Activated T-cell treated with anti-CD3 and anti-CD28 coated beads for 4 hours (primary cell): Measurements from ENCODE around the gene BGN.

ENCODE experiments used
- DNase-seq: peaks from one replicate; pipeline ENCODE4 v3.0.0-alpha.2; 2020

The BGN gene

DNA sequence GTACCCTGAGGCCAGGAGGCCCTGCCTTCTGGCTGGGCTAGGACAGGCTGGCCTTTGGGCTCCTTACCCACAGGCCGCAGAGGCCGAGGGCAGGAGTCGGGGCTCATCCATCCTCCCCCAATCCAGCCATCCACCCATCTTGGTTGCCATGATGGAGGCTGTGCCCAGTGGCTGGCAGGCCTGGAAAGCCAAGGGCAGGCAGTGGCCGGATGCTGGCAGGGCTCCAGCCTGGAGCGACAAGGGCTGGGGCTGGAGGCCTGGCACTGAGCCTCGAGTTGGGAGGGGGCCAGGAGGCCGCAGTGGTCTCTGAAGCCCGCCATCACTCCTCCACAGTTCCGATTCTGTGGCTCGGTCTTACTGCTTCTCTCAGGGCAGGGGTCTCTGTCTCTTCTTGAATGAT lies 8.6 kb upstream of the BGN start:
- no peak for DNase-seq

GRCh38 chrX:153487590-153488071 lies 7.1 kb upstream of the BGN start:
- DNase-seq, result no peak

DNA sequence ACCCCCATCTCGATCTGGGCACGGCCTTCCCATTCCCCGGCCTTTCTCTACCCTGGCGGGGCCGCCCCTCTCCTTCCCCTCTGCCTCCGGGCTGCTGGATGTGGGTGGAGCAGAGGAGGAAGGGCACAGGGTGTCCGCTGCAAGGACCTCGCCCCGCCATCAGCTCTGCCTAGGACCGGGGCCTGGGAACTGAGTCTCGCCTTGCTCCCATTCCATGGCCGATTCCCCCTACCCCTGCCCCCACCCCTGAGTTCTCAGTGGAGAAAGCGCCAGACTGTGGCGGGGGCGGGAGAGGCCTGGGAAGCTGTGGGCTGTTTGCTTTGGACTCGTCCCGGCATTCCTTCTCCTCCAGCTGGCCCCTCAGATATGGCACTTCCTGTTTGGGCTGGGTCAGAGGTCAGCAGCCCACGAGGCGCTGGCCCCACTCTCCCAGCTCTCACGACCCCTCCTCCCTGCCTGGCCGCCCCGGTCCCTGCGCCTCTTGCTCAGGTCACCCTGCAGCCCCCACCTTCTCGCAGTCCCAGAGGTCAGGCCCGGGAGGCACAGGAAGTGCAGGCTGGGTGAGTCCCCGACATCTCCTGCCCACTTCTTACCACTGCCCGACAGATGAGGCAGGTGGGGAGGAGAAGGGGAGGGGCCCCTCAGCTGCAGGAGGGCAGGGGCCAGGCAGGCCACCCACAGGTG lies 6.4 kb upstream of the BGN start:
- no peak for DNase-seq

DNA sequence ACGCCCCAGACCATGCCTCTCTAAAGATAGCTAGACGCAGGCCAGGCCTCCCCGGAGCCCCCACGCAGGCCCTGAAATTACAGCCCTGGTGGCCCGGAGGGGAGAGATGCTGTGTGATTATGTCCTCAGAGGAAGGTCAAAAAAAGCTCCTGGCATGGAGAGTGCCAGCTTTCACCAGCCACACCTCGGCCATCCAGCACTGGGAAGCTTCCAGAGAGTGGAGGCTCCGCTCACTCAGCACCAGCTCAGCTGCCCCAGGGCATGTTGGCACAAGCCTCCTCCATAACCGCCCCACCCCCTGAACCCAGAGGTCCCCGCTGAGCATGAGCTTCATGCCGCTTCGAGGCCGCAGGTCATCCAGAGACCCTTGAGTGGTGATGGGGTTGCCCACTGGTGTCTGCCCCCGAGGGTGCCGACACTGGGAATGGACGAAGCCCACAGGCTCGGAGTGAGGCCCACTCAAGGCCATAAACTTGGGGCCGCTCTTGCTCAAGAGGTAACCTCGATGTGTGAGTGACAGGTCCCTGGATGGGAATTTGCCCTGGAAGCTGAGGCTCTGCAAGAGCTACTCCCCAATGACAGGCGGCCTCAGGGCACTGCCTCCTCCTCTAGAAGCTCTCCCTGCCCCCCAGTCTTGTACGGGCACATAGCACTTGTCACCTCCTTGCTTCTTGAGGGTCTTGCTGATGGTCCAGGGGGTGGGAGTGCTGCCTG lies 4.4 kb upstream of the BGN start:
- no peak for DNase-seq

DNA sequence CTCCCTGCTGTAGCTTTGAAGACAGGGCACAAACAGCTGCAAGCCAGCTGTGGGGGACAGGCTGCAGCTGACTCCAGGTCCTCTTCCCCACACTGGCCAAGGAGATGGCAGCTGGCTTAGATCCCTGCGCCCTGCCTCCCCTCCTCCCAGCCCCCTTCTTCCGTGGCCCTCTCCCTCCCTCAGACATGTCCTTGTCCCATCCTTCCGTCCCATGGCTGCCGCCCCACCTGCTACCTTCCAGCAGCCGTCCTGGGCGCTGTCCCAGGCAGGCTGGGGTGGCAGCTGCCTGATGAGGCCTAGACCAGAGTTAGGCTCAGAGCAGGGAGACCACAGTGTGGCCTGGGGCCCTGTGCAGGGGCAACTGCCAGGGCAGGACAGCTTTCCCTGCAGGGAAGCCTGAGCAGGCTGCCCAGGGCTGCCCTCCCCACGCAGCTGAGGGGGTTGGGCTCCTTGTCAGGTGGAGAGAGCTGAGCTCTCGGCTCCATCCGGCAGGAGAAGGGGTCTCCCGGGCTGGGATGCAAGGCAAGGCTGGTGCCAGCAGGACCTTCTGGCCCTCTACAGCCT lies 3.3 kb upstream of the BGN start:
- no peak for DNase-seq

GRCh38 chrX:153491918-153492317 lies 2.9 kb upstream of the BGN start:
- DNase-seq, result no peak

- DNase-seq, result no peak
Measured at GRCh38 chrX:153492543-153492942, 2.2 kb upstream of the BGN start.

DNA sequence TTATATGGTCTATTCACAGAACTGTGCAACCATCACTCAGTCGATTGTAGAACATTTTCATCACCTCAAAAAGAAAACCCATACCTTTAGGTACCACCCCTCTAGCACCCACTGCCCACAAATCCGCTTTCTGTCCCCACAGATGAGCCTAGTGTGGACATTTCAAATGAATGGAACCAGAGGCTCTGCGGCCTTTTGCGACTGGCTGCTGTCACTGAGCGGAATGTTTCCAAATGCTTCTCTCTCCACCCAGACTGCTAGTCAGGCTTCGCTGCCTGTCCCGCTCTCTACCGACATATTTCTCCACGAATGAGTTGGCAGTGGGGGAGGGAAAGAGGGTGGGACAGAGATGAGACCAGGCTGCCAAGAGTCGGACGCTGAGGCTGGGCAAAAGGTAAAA lies 1.7 kb upstream of the BGN start:
- no peak for DNase-seq

GRCh38 chrX:153494061-153494460 lies 719 bp upstream of the BGN start:
- DNase-seq, result no peak

DNA sequence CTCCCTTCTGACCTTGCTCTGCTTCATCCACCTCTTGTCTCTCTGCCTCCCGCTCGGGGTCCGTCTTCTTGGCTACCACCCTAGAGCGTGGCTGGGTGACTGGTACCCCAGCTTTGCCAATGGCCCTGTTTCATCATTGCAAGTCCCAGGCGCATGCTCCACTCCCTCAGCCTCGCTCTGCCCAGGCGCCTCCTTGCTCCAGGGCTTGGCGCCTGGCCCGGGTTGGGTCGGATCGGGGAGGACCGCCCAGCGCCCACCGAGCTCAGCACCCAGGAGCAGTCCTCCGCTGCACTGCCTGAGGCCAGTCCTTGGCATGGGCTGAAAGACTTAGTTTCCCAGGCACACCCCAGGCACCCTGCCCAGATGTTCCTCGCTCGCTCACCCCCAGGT lies 577 bp downstream of the BGN start:
- DNase-seq, result no peak

- DNase-seq, result no peak
Measured at GRCh38 chrX:153495903-153496589, 1.3 kb downstream of the BGN start.

DNA sequence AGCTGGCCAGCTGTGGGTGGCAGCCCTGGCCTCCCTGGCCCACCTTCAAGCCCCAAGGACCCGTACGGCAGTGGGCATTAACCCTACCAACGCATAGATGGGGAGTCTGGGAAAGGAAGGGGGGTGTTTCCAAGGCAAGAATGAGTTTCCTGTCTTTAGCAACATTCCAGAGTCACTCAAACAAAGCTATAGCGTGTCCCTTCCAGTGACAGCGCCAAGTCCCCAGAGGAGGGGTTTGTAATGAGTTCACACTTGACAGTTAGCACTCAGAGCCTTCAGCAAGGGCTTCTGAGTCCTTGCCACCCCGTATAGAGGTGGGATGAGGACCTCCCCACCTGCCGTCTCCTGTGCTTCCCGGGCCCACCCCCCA lies 1.8 kb downstream of the BGN start:
- DNase-seq, result no peak

- DNase-seq, result no peak
Measured at GRCh38 chrX:153498453-153498852, 3.7 kb downstream of the BGN start.

DNA sequence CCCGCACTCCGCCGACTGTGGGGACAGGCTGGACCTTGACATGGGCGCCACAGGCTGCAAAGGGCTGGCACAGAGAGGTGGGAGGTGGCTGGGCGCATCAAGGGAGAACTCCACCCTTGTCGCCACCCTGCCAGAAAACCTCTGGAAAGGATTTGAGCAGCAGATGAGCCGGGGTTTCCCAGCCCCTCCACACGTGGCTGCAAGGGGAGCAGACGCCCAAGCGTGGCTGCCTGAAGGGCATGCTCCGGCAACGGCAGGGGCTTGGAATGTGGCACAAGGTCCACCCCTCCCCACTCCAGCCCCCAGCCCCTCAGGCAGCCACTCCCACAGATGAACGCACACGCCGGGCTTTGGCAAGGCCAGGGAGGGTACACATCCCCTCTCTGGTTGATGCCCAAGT lies 4.6 kb downstream of the BGN start:
- DNase-seq, result no peak

DNA sequence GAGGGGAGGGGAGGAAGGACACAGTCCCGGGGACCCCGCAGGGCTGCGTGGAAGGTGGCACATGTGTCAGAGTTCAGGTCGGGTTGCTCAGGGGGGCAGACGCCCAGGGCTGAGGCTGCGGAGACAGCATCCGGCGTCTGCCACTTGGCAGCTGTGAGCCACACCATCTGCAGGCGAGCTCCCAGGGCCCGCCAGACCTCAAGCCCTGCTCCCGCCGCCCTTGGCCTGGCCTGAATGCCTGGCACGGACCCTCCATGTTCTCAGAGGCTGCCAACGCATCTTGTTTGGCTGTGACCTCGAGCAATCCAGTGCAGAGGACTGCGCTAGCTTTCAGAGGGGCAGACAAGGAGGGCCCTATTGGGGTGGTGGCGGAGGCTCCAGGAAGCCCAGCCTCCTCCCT lies 5.1 kb downstream of the BGN start:
- DNase-seq, result no peak

DNA sequence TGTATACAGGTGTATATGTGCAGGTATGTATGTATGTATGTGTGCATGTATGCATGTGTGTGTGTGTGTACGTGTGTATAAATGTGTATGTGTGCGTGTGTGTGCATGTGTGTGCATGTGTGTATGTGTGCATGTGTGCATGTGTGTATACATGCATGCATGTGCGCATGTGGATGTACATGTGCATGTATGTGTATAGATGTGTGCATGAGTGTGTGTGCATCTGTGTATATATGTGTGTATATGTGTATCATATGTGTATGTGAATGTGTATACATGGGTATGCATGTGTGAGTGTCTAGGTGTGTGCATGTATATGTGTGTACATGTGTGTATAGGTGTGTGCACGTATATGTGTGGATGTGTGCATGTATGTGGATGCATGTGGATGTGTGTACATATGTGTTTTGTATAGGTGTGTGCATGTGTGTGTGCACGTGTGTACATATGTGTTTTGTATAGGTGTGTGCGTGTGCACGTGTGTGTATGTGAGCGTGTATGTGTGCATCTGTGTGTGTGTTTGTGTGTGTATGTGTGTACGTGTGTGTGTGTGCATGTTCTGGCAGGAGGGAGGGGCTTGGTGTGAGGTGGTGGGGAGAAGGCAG lies 6.0 kb downstream of the BGN start:
- DNase-seq, result no peak

DNA sequence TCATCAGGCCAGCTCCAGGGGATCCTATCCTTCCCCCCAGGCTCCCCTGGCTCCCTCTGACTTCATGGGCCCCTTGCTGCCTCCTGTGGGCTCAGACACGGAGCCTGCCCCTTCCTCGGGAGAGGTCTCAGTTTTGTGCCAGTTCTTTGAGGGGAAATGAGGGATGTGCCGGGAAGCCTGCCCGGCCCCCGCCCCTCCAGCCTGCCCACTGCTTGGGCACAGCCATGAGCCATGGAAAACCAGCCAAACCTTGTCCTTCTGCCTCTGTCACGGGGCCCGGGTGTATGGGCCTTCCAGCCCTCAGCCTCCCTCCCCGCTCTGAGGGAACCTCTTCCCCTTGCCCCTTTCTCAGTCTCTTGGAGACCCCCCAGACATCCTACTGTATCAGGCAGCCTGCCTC lies 6.8 kb downstream of the BGN start:
- no peak for DNase-seq

DNA sequence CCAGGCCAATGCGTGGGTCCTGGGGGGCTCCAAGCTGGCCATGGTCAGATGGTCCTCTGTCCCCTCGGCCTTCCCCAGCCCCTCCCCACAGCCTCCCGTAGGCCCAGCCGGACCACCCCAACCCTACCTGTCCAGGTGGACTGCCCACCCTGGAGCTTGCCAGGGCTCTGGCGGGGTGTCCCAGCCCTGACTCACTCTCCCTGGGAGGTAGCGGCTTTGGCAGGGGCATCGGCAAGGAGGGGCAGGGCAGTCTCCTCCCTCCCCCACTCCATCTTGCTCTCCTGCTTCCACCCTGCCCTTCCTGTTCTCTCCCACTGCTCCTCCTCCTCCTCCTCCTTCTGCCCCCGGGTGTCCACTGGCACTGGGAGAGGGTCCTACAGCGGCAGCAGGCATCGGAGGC lies 7.4 kb downstream of the BGN start:
- no peak for DNase-seq

DNA sequence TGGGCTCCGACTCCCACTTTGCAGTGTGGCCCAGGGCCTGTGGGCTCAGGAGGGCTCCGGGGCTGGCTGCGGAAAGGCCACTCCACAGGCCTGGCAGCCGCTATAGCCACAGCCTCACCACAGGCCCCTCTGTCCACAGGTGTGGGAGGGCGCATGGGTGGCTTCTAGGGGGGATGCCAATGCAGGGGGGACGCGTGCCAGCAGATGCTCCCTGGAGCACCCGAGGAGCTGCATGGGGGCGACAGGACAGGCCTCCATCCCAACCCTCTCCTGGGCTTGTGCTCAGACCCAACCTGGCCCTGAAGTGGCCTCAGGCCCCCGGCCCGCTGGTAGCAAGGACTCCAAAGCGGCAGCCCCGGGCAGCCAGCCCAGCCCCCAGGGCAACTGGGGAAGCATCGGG lies 8.0 kb downstream of the BGN start:
- no peak for DNase-seq

GRCh38 chrX:153504445-153505016 lies 9.8 kb downstream of the BGN start:
- DNase-seq, result no peak

DNA sequence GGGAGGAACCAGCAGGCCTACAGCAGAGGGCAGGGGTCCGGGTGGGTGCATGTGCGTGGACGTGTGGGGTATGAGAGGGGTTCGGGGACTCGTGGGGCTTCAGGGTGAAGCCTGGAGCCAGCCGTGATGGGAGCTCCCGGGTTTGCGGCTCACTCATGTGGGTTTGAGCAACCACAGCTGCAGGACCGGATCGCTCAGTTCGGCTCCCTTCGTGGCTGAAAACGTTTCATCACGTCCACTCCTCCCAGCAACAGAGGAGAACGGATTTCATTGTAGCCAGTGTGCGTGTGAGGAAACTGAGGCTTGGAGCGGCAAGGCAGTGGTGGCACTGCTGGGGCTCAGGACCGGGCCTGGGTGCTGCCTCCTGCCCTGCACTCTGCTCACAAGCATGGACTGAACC lies 10.6 kb downstream of the BGN start:
- DNase-seq, result no peak

- peak; percentile 68 for DNase-seq
Measured at GRCh38 chrX:153507484-153508178, 12.9 kb downstream of the BGN start.

DNA sequence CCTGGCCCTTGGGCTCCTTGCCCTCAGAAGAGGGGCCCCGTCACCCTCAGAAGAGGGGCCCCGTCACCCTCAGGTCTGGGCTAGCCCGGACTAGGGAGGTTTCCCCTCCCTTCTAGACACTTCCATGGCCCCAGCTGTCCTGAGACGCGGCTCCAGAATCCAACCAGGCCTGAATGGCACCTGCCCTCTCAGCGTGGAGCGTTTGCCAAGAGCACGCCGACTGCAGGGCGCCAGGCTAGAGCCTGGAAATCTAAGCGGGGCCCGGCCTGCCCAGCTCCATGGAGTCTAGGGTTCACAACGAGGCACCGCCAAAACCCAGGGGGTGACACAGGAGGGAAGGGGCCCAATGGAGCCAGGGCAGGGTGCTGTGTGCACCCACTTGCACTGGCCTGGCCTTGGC lies 14.8 kb downstream of the BGN start:
- no peak for DNase-seq
